Spleen (tissue), 7 donors: Measurements from ENCODE around the gene MAGI2.

Experiments used
- POLR2A ChIP-seq, 3 donors: fragments of 450-650 bp; IDR thresholded peaks; one replicate each; pipeline ENCODE4 v1.5.1; 2017; ENCODE audit warnings: antibody characterized with exemption in 3 of 3, mild to moderate bottlenecking in 1 of 3
- TF ChIP-seq, protein P1 (sequence below), 11 experiments: fragments of 200-600 bp in 7 of 11; fragments of 450-650 bp in 4 of 11; sonication (generic) in 4 of 11; IDR thresholded peaks in 8 of 11; conservative IDR thresholded peaks in 3 of 11; 1 replicate in 7 of 11; 2 replicates in 4 of 11; pipeline versions ENCODE4 v1.4.0 to v1.8.0; 2016 to 2021; ENCODE audit warnings: antibody characterized with exemption in 11 of 11, inconsistent platforms in 4 of 11, mild to moderate bottlenecking in 1 of 11
- donor health status: DM: no; HTN: no; CAD: no; lungs with moderate emphysema.
- donor health status: DM: no; HTN: no; CAD: no.
- donor health status: DM: no; HTN: no; CAD: no.

DNA sequence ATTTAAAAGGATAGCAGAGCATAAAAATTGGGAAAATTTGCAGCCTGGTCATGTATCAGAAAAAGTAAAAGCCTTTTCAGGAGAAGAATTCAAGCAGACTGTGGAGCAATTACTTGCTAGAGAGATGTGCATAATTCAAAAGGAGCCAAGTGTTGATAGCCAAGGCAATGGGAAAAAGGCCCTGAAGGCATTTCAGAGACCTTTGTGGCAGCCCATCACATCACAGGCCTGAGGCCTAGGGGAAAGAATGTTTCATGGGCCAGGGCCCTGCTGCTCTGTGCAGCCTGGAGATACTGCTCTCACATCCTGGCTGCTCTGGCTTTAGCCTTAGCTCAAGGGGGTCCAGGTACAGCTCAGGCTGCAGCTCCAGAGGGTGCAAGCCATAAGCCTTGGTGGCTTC is 152.9 kb downstream of the MAGI2 start:
- TF ChIP-seq, protein P1, sequence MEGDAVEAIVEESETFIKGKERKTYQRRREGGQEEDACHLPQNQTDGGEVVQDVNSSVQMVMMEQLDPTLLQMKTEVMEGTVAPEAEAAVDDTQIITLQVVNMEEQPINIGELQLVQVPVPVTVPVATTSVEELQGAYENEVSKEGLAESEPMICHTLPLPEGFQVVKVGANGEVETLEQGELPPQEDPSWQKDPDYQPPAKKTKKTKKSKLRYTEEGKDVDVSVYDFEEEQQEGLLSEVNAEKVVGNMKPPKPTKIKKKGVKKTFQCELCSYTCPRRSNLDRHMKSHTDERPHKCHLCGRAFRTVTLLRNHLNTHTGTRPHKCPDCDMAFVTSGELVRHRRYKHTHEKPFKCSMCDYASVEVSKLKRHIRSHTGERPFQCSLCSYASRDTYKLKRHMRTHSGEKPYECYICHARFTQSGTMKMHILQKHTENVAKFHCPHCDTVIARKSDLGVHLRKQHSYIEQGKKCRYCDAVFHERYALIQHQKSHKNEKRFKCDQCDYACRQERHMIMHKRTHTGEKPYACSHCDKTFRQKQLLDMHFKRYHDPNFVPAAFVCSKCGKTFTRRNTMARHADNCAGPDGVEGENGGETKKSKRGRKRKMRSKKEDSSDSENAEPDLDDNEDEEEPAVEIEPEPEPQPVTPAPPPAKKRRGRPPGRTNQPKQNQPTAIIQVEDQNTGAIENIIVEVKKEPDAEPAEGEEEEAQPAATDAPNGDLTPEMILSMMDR (IDR thresholded peaks at IDR 0.05 in 8 of 11, conservative IDR thresholded peaks at IDR 0.05 in 3 of 11): no peak
- TF ChIP-seq POLR2A (IDR thresholded peaks at IDR 0.05): no peak
